ENCODE data around the gene KIF2A.

Gene KIF2A

DNA sequence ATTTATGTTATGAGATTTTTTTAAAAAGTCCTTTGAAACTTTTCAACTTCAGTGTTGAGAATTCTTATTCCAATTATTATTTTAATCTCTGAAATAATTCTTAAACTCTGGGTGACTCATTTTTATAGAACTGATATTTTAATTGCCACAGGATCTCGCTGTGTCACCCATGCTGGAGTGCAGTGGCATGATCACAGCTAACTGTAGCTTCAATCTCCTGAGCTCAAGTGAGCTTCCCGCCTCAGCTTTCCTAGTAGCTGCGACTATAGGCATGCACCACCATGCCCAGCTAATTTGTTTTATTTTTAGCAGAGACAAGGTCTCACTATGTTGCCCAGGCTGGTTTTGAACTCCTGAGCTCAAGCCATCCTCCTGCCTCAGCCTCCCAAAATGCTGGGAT, 56.7 kb downstream of the KIF2A start:
- no peak for DNase-seq
- Histone ChIP-seq H3K9ac (ENCODE audit: low read depth, low read length) (no peak overlapping the region), H4K20me1 (ENCODE audit: insufficient read depth, low read length) (no peaks in the 10 kb centered on the region), H3K4me1 (ENCODE audit: insufficient read depth, low read length) (no peaks in the 10 kb centered on the region), H3K4me3 (ENCODE audit: low read depth in 1 of 2, low read length in 2 of 2) (no peak overlapping the region), H3K36me3 (ENCODE audit: insufficient read depth, low read length) (peaks cover 71% of the 10 kb centered on the region), H3K4me2 (ENCODE audit: insufficient read depth, low read length) (no peak overlapping the region), H3K9me3 (ENCODE audit: insufficient read depth, low read length, severe bottlenecking) (no peaks in the 10 kb centered on the region), H3K27ac (ENCODE audit: low read length) (no peak overlapping the region), H3K27me3 (ENCODE audit: insufficient read depth, low read length, poor library complexity) (no peaks in the 10 kb centered on the region), H3K79me2 (ENCODE audit: insufficient read depth, low read length) (0 out of 2 replicates have a peak, but pooled peaks cover 2% of the 10 kb centered on the region), H2AFZ (ENCODE audit: low read depth, low read length) (no peak overlapping the region)
- no peak for ATAC-seq (ENCODE audit: insufficient read depth, low read depth)
- no peak for TF ChIP-seq EZH2 (IDR thresholded peaks at IDR 0.05; ENCODE audit: borderline replicate concordance, low read depth, low read length, severe bottlenecking)
- TF ChIP-seq, protein P1, sequence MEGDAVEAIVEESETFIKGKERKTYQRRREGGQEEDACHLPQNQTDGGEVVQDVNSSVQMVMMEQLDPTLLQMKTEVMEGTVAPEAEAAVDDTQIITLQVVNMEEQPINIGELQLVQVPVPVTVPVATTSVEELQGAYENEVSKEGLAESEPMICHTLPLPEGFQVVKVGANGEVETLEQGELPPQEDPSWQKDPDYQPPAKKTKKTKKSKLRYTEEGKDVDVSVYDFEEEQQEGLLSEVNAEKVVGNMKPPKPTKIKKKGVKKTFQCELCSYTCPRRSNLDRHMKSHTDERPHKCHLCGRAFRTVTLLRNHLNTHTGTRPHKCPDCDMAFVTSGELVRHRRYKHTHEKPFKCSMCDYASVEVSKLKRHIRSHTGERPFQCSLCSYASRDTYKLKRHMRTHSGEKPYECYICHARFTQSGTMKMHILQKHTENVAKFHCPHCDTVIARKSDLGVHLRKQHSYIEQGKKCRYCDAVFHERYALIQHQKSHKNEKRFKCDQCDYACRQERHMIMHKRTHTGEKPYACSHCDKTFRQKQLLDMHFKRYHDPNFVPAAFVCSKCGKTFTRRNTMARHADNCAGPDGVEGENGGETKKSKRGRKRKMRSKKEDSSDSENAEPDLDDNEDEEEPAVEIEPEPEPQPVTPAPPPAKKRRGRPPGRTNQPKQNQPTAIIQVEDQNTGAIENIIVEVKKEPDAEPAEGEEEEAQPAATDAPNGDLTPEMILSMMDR (IDR thresholded peaks at IDR 0.05; ENCODE audit: borderline replicate concordance, extremely low read depth, low read length, poor library complexity, severe bottlenecking): no peak

DNA sequence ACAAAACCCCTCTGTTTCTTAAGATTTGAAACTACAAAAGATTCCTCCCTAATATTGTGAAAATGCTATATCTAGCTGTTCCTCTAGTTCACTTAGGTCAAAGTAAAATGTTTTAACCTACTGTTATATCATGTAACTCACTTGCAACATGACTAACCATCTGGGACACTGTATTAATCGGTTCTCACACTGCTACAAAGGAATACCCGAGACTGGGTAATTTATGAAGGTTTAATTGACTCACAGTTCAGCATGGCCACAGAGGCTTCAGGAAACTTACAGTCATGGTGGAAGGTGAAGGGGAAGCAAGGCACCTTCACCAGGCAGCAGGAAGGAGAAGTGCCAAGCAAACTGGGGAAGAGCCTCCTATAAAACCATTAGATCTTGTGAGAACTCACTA, 63.0 kb downstream of the KIF2A start:
- no peak overlapping the region for H3K27ac ChIP-seq (ENCODE audit: low read length)
- no peak overlapping the region for H3K9ac ChIP-seq (ENCODE audit: low read depth, low read length)
- no peak for DNase-seq
- no peaks in the 10 kb centered on the region for H3K9me3 ChIP-seq (ENCODE audit: insufficient read depth, low read length, severe bottlenecking)
- no peak for TF ChIP-seq EZH2 (IDR thresholded peaks at IDR 0.05; ENCODE audit: borderline replicate concordance, low read depth, low read length, severe bottlenecking)
- TF ChIP-seq, protein P1 (IDR thresholded peaks at IDR 0.05; ENCODE audit: borderline replicate concordance, extremely low read depth, low read length, poor library complexity, severe bottlenecking): no peak
- peaks cover 77% of the 10 kb centered on the region for H3K36me3 ChIP-seq (ENCODE audit: insufficient read depth, low read length)
- no peaks in the 10 kb centered on the region for H3K4me1 ChIP-seq (ENCODE audit: insufficient read depth, low read length)
- ATAC-seq (ENCODE audit: insufficient read depth, low read depth): no peak
- H2AFZ ChIP-seq (ENCODE audit: low read depth, low read length): no peak overlapping the region
- H3K27me3 ChIP-seq (ENCODE audit: insufficient read depth, low read length, poor library complexity): no peaks in the 10 kb centered on the region
- H4K20me1 ChIP-seq (ENCODE audit: insufficient read depth, low read length): no peaks in the 10 kb centered on the region
- H3K4me3 ChIP-seq (ENCODE audit: low read depth in 1 of 2, low read length in 2 of 2): no peak overlapping the region
- H3K4me2 ChIP-seq (ENCODE audit: insufficient read depth, low read length): no peak overlapping the region
- H3K79me2 ChIP-seq (ENCODE audit: insufficient read depth, low read length): no peaks in the 10 kb centered on the region; the same call in 1 of the 2 replicates

DNA sequence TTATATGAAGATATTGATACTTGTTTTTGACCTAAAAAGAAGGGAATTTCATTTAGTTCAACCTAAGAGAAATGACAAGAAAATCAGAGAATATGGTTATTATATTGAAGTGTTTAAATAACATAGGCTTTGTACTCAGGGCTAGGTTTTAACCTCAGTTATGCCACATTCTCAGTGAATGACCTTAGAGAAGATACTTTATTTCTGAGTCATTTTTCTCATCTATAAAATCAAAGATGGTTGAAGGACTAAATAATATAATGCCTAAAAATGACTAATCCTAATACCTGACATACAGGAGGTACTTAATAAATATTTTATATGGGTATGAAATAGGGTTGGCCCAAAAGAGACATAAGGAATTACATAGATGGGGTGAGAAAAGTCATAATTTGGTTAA, 65.4 kb downstream of the KIF2A start:
- Histone ChIP-seq H3K4me1 (ENCODE audit: insufficient read depth, low read length) (no peaks in the 10 kb centered on the region), H3K4me3 (ENCODE audit: low read depth in 1 of 2, low read length in 2 of 2) (no peak overlapping the region), H4K20me1 (ENCODE audit: insufficient read depth, low read length) (no peaks in the 10 kb centered on the region), H3K36me3 (ENCODE audit: insufficient read depth, low read length) (peaks cover 75% of the 10 kb centered on the region), H3K27me3 (ENCODE audit: insufficient read depth, low read length, poor library complexity) (no peaks in the 10 kb centered on the region), H2AFZ (ENCODE audit: low read depth, low read length) (no peak overlapping the region), H3K9me3 (ENCODE audit: insufficient read depth, low read length, severe bottlenecking) (no peaks in the 10 kb centered on the region), H3K27ac (ENCODE audit: low read length) (no peak overlapping the region), H3K79me2 (ENCODE audit: insufficient read depth, low read length) (no peaks in the 10 kb centered on the region; the same call in 1 of the 2 replicates), H3K4me2 (ENCODE audit: insufficient read depth, low read length) (no peak overlapping the region), H3K9ac (ENCODE audit: low read depth, low read length) (no peak overlapping the region)
- DNase-seq: no peak
- no peak for ATAC-seq (ENCODE audit: insufficient read depth, low read depth)
- no peak for TF ChIP-seq EZH2 (IDR thresholded peaks at IDR 0.05; ENCODE audit: borderline replicate concordance, low read depth, low read length, severe bottlenecking)
- TF ChIP-seq, protein P1 (IDR thresholded peaks at IDR 0.05; ENCODE audit: borderline replicate concordance, extremely low read depth, low read length, poor library complexity, severe bottlenecking): no peak

DNA sequence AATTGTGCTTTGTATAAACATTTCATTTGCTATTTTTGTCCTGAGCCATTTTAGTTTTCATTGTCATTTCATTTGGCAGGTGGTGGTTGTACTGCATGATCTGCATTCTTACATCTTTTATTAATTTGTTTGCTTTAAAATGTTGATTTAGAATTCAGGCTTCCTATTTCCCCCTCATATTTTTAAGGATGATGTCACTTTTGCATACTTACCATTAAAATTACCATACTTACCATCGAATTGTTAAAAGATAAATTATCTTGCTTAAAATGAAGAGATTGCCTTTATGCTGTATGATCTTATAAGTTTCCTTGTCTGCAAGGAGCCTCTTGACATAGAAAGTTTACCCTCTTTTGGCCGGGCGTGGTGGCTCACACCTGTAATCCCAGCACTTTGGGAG, 66.6 kb downstream of the KIF2A start:
- H2AFZ ChIP-seq (ENCODE audit: low read depth, low read length): no peak overlapping the region
- H3K79me2 ChIP-seq (ENCODE audit: insufficient read depth, low read length): no peaks in the 10 kb centered on the region; the same call in 1 of the 2 replicates
- H3K27ac ChIP-seq (ENCODE audit: low read length): no peak overlapping the region
- ATAC-seq (ENCODE audit: insufficient read depth, low read depth) (no peak), DNase-seq (no peak)
- no peaks in the 10 kb centered on the region for H4K20me1 ChIP-seq (ENCODE audit: insufficient read depth, low read length)
- no peak overlapping the region for H3K4me3 ChIP-seq (ENCODE audit: low read depth in 1 of 2, low read length in 2 of 2)
- H3K4me1 ChIP-seq (ENCODE audit: insufficient read depth, low read length): no peaks in the 10 kb centered on the region
- H3K9ac ChIP-seq (ENCODE audit: low read depth, low read length): no peak overlapping the region
- H3K36me3 ChIP-seq (ENCODE audit: insufficient read depth, low read length): peaks cover 77% of the 10 kb centered on the region
- H3K4me2 ChIP-seq (ENCODE audit: insufficient read depth, low read length): no peak overlapping the region
- H3K9me3 ChIP-seq (ENCODE audit: insufficient read depth, low read length, severe bottlenecking): no peaks in the 10 kb centered on the region
- TF ChIP-seq, protein P1 (IDR thresholded peaks at IDR 0.05; ENCODE audit: borderline replicate concordance, extremely low read depth, low read length, poor library complexity, severe bottlenecking): no peak
- no peak for TF ChIP-seq EZH2 (IDR thresholded peaks at IDR 0.05; ENCODE audit: borderline replicate concordance, low read depth, low read length, severe bottlenecking)
- no peaks in the 10 kb centered on the region for H3K27me3 ChIP-seq (ENCODE audit: insufficient read depth, low read length, poor library complexity)
